ENCODE results near the gene CX3CL1.

Gene CX3CL1

DNA sequence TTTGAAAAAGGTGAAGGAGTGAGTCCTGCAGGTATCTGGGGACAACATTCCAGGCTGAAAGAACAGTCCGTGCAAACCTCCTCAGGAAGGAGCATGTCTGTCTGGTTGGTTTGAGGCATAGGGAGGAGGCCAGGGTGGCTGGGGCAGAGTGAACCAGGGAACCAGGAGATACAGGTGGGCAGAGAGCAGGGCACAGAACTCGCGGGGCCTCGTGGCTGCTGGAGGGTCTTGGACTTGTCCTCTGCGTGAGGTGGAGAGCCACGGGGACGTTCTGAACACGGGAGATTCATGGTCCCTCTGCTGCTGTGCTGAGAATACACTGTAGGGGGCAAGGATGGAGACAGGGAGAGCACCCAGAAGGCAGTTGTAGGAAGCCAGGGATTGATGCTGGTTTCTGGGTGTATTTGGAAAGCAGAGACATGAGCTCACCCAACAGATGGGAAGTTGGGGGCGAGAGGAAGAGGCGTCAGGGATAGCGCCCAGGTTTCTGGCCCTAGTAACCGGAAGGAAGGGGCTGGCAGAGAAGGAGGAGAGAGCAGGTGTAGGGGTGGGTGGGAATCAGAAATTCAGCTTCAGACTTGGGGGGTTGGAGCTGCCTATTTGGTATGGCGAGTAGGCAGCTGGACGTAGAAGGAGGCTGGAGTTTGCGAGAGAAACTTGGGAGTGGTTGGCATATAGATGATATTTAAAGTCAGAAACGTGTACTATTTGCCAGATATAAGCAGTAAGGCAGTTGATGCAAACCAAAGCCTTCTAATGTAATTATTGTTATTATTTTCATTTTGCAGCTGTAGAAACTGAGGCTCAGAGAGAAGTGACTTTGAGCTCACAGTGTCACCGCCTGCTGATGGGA lies 31.9 kb downstream of the CX3CL1 start, which contains the start of gene CCL17:
Gene CCL17 (plus strand): TSS at position 803 of the 853 bp plus-strand sequence. CDS start 9,166 bp downstream, outside the sequence.
- no peak within 1 kb of the TSS for H3K14ac ChIP-seq (ENCODE audit: low read length)
- H3K9me3 ChIP-seq (ENCODE audit: insufficient read depth, low read depth, low read length): no peaks in the 10 kb centered on the region
- no peak within 1 kb of the TSS for H2BK5ac ChIP-seq (ENCODE audit: low read depth, low read length, poor library complexity)
- H3K27me3 ChIP-seq (ENCODE audit: insufficient read depth, low read length): no peaks in the 10 kb centered on the region
- H3K23ac ChIP-seq (ENCODE audit: low read length): no peak within 1 kb of the TSS
- no peak within 1 kb of the TSS for H4K8ac ChIP-seq (ENCODE audit: low read depth, low read length)
- no CpG with 5 or more reads among the region's 17 CpGs for WGBS (ENCODE audit: extremely low coverage, insufficient coverage, insufficient read length)
- H3K4me1 ChIP-seq (ENCODE audit: control insufficient read depth in 1 of 2, insufficient read depth in 2 of 2, low read length in 2 of 2): no peaks in the 10 kb centered on the region
- no peak within 1 kb of the TSS for H3K9ac ChIP-seq (ENCODE audit: low read length)
- H3K4me3 ChIP-seq (ENCODE audit: low read depth, low read length): no peak within 1 kb of the TSS
- H3K4me2 ChIP-seq (ENCODE audit: low read length): no peak within 1 kb of the TSS
- H3K18ac ChIP-seq (ENCODE audit: low read length): no peak within 1 kb of the TSS
- no peak within 1 kb of the TSS for H3K4ac ChIP-seq (ENCODE audit: low read depth, low read length)
- no peaks in the 10 kb centered on the region for H3K36me3 ChIP-seq (ENCODE audit: control insufficient read depth in 1 of 2, insufficient read depth in 2 of 2, low read length in 2 of 2)
- no peak within 1 kb of the TSS for H2BK12ac ChIP-seq (ENCODE audit: low read length)
- H2AK5ac ChIP-seq (ENCODE audit: low read length): no peak within 1 kb of the TSS
- no peaks in the 10 kb centered on the region for H3K79me1 ChIP-seq (ENCODE audit: low read length)
- no peak within 1 kb of the TSS for H4K12ac ChIP-seq (ENCODE audit: low read depth, low read length)
- no peak within 1 kb of the TSS for H2BK120ac ChIP-seq (ENCODE audit: insufficient read depth, low read length, poor library complexity)
- H3K27ac ChIP-seq (ENCODE audit: low read depth, low read length): no peak within 1 kb of the TSS
- DNase-seq: no peak
- no peak within 1 kb of the TSS for H4K91ac ChIP-seq (ENCODE audit: low read depth, low read length)
- no peak within 1 kb of the TSS for H2AFZ ChIP-seq (ENCODE audit: insufficient read depth, low read length, poor library complexity)
- no peaks in the 10 kb centered on the region for H3K79me2 ChIP-seq (ENCODE audit: control insufficient read depth, insufficient read depth, low read length, poor library complexity)

DNA sequence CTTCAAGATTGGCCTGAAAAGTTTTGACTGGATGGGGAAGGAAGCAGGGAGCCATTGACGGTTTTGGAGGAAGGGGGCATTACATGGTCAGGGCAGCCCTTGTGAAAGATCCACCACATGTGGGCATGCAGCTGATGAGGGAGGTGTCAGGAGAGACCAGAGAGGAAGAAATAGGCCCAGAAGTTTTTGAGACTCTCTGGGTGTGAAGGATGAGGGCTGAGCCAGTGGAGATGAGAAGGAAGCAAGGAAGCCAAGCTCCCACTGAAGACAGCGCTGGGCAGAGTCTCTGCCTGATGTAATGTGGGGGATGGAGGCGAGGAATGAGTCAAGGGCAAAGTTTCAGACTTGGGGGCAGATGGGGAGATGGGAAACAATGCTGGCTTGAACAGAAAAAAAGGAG lies 32.8 kb downstream of the CX3CL1 start:
- Histone ChIP-seq H2BK5ac (ENCODE audit: low read depth, low read length, poor library complexity) (no peak overlapping the region), H3K4me2 (ENCODE audit: low read length) (no peak overlapping the region), H3K4me3 (ENCODE audit: low read depth, low read length) (no peak overlapping the region), H2AK5ac (ENCODE audit: low read length) (no peak overlapping the region), H2BK120ac (ENCODE audit: insufficient read depth, low read length, poor library complexity) (no peak overlapping the region), H3K23ac (ENCODE audit: low read length) (no peak overlapping the region), H3K4me1 (ENCODE audit: control insufficient read depth in 1 of 2, insufficient read depth in 2 of 2, low read length in 2 of 2) (peaks cover 0 to 2% of the 10 kb centered on the region in 2 experiments), H3K14ac (ENCODE audit: low read length) (no peak overlapping the region), H4K8ac (ENCODE audit: low read depth, low read length) (no peak overlapping the region), H3K9ac (ENCODE audit: low read length) (no peak overlapping the region), H3K79me2 (ENCODE audit: control insufficient read depth, insufficient read depth, low read length, poor library complexity) (no peaks in the 10 kb centered on the region), H4K12ac (ENCODE audit: low read depth, low read length) (no peak overlapping the region), H2AFZ (ENCODE audit: insufficient read depth, low read length, poor library complexity) (no peak overlapping the region), H3K27me3 (ENCODE audit: insufficient read depth, low read length) (no peaks in the 10 kb centered on the region), H2BK12ac (ENCODE audit: low read length) (no peak overlapping the region), H3K9me3 (ENCODE audit: insufficient read depth, low read depth, low read length) (no peaks in the 10 kb centered on the region), H4K91ac (ENCODE audit: low read depth, low read length) (no peak overlapping the region), H3K4ac (ENCODE audit: low read depth, low read length) (no peak overlapping the region), H3K36me3 (ENCODE audit: control insufficient read depth in 1 of 2, insufficient read depth in 2 of 2, low read length in 2 of 2) (no peaks in the 10 kb centered on the region), H3K79me1 (ENCODE audit: low read length) (no peaks in the 10 kb centered on the region), H3K18ac (ENCODE audit: low read length) (no peak overlapping the region), H3K27ac (ENCODE audit: low read depth, low read length) (no peak overlapping the region)
- no peak for DNase-seq
- no CpG with 5 or more reads among the region's 3 CpGs for WGBS (ENCODE audit: extremely low coverage, insufficient coverage, insufficient read length)

DNA sequence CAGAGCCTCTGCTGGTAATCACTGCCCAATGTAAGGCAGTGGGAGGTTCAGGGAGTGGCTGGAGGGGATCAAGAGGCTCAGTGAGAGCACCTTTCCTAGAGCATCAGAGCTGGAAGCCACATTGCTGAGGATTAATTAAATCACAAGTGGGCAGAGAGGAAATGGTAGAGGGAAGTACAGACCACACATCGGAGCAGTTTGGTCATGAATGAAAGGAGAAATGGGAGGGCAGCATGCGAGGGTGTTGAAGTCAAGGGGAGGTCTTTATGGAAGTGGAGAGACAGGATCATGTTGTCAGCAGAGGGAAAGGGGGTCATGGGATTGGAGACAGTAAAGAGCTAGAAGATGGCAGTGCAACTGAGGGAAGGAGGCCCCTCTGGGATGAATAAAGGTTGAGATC lies 34.6 kb downstream of the CX3CL1 start:
- no peak overlapping the region for H2AFZ ChIP-seq (ENCODE audit: insufficient read depth, low read length, poor library complexity)
- DNase-seq: no peak
- H3K27ac ChIP-seq (ENCODE audit: low read depth, low read length): no peak overlapping the region
- H4K8ac ChIP-seq (ENCODE audit: low read depth, low read length): no peak overlapping the region
- H2BK12ac ChIP-seq (ENCODE audit: low read length): no peak overlapping the region
- no peaks in the 10 kb centered on the region for H3K27me3 ChIP-seq (ENCODE audit: insufficient read depth, low read length)
- H3K79me1 ChIP-seq (ENCODE audit: low read length): no peaks in the 10 kb centered on the region
- no peak overlapping the region for H2BK120ac ChIP-seq (ENCODE audit: insufficient read depth, low read length, poor library complexity)
- peaks cover 2% of the 10 kb centered on the region for H3K9me3 ChIP-seq (ENCODE audit: insufficient read depth, low read depth, low read length)
- H3K14ac ChIP-seq (ENCODE audit: low read length): no peak overlapping the region
- H3K4me3 ChIP-seq (ENCODE audit: low read depth, low read length): no peak overlapping the region
- H2AK5ac ChIP-seq (ENCODE audit: low read length): no peak overlapping the region
- no peak overlapping the region for H3K23ac ChIP-seq (ENCODE audit: low read length)
- no peak overlapping the region for H3K4ac ChIP-seq (ENCODE audit: low read depth, low read length)
- peaks cover 0 to 4% of the 10 kb centered on the region in 2 experiments for H3K4me1 ChIP-seq (ENCODE audit: control insufficient read depth in 1 of 2, insufficient read depth in 2 of 2, low read length in 2 of 2)
- H3K9ac ChIP-seq (ENCODE audit: low read length): no peak overlapping the region
- no peak overlapping the region for H4K12ac ChIP-seq (ENCODE audit: low read depth, low read length)
- no CpG with 5 or more reads among the region's 2 CpGs for WGBS (ENCODE audit: extremely low coverage, insufficient coverage, insufficient read length)
- H3K18ac ChIP-seq (ENCODE audit: low read length): no peak overlapping the region
- H4K91ac ChIP-seq (ENCODE audit: low read depth, low read length): no peak overlapping the region
- H3K36me3 ChIP-seq (ENCODE audit: control insufficient read depth in 1 of 2, insufficient read depth in 2 of 2, low read length in 2 of 2): no peaks in the 10 kb centered on the region
- no peak overlapping the region for H2BK5ac ChIP-seq (ENCODE audit: low read depth, low read length, poor library complexity)
- H3K79me2 ChIP-seq (ENCODE audit: control insufficient read depth, insufficient read depth, low read length, poor library complexity): no peaks in the 10 kb centered on the region
- H3K4me2 ChIP-seq (ENCODE audit: low read length): no peak overlapping the region

DNA sequence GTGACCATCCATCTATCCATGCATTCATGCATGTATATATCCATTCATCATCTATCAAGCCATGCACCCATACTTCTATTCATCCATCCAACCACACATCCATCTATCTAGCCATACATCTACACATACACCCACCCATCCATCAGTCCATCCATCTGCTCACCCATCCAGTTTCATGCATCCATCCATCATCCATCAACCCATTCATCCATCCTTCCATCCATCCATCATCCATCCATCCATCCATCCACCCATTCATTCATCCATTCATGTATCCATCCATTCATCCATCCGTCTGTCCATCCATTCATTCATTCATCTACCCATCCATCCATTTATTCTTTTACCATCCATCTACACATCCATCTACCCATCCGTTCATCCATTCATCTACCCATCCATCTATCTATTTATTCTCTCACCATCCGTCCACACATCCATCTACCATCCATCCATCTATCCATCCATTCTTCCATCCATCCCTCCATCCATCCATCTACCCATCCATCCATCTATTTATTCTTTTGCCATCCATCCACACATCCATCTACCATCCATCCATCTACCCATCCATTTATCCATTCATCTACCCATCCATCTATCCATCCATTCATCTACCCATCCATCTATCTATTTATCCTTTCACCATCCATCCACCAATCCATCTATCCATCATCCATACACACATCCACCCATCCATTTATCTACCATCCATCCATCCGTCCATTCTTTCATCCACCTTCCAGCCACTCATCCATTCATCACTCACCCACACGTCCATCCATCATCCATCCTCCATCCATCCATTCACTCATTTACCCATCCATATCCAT lies 35.4 kb downstream of the CX3CL1 start:
- Histone ChIP-seq H3K4me2 (ENCODE audit: low read length) (no peak overlapping the region), H2AK5ac (ENCODE audit: low read length) (no peak overlapping the region), H3K79me2 (ENCODE audit: control insufficient read depth, insufficient read depth, low read length, poor library complexity) (no peaks in the 10 kb centered on the region), H3K9me3 (ENCODE audit: insufficient read depth, low read depth, low read length) (peaks cover 2% of the 10 kb centered on the region), H3K18ac (ENCODE audit: low read length) (no peak overlapping the region), H2AFZ (ENCODE audit: insufficient read depth, low read length, poor library complexity) (no peak overlapping the region), H3K4me3 (ENCODE audit: low read depth, low read length) (no peak overlapping the region), H3K4me1 (ENCODE audit: control insufficient read depth in 1 of 2, insufficient read depth in 2 of 2, low read length in 2 of 2) (peaks cover 0 to 4% of the 10 kb centered on the region in 2 experiments), H3K4ac (ENCODE audit: low read depth, low read length) (no peak overlapping the region), H3K9ac (ENCODE audit: low read length) (no peak overlapping the region), H2BK5ac (ENCODE audit: low read depth, low read length, poor library complexity) (no peak overlapping the region), H4K91ac (ENCODE audit: low read depth, low read length) (no peak overlapping the region), H4K8ac (ENCODE audit: low read depth, low read length) (no peak overlapping the region), H4K12ac (ENCODE audit: low read depth, low read length) (no peak overlapping the region), H2BK12ac (ENCODE audit: low read length) (no peak overlapping the region), H3K27ac (ENCODE audit: low read depth, low read length) (no peak overlapping the region), H3K14ac (ENCODE audit: low read length) (no peak overlapping the region), H3K27me3 (ENCODE audit: insufficient read depth, low read length) (no peaks in the 10 kb centered on the region), H2BK120ac (ENCODE audit: insufficient read depth, low read length, poor library complexity) (no peak overlapping the region), H3K36me3 (ENCODE audit: control insufficient read depth in 1 of 2, insufficient read depth in 2 of 2, low read length in 2 of 2) (no peaks in the 10 kb centered on the region), H3K23ac (ENCODE audit: low read length) (no peak overlapping the region), H3K79me1 (ENCODE audit: low read length) (no peaks in the 10 kb centered on the region)
- 99% methylated on average over 4 of the region's 5 CpGs for WGBS (ENCODE audit: extremely low coverage, insufficient coverage, insufficient read length)
- no peak for DNase-seq
